HL-60 (cell line): Measurements from ENCODE around the gene AFF4.

Experiments used
- DNase-seq, 2 experiments: peaks; one replicate each; pipeline ENCODE4 v3.0.0-alpha.2; 2010 to 2020; ENCODE audit warnings: low read depth in 1 of 2, low spot score in 1 of 2
- H3K27ac ChIP-seq: fragments of 250-450 bp; sonication (Bioruptor Pico); replicated peaks from 2 replicates; pipeline ENCODE4 v1.5.1; 2020; ENCODE audit warnings: mild to moderate bottlenecking, moderate library complexity
- H3K27me3 ChIP-seq: fragments of 250-450 bp; sonication (Bioruptor Pico); 2 replicates; pipeline ENCODE4 v1.5.1; 2021; ENCODE audit warnings: mild to moderate bottlenecking, moderate library complexity; ENCODE audit not compliant: insufficient read depth, poor library complexity, severe bottlenecking
- H3K4me3 ChIP-seq: replicated peaks from 2 replicates; pipeline ENCODE4 v1.5.1; 2011; ENCODE audit warnings: mild to moderate bottlenecking, control low read depth, low read length; ENCODE audit not compliant: insufficient read depth
- GABPA ChIP-seq: IDR thresholded peaks from 2 replicates; pipeline ENCODE4 v1.6.1; 2012; ENCODE audit warnings: low read depth
- POLR2AphosphoS5 ChIP-seq: IDR thresholded peaks from 2 replicates; pipeline ENCODE4 v1.6.1; 2012; ENCODE audit warnings: low read depth
- SPI1 ChIP-seq: IDR thresholded peaks from 2 replicates; pipeline ENCODE4 v1.6.1; 2012; ENCODE audit warnings: low read depth, mild to moderate bottlenecking, borderline replicate concordance
- TF ChIP-seq, protein P1 (sequence below): IDR thresholded peaks from one replicate; pipeline ENCODE4 v1.5.1; 2011; ENCODE audit warnings: low read length, control low read depth, inconsistent platforms; ENCODE audit not compliant: insufficient read depth
- TF ChIP-seq, protein P2 (sequence below): IDR thresholded peaks from 2 replicates; pipeline ENCODE4 v1.6.1; 2012; ENCODE audit warnings: low read depth; ENCODE audit not compliant: insufficient replicate concordance

The AFF4 gene

DNA sequence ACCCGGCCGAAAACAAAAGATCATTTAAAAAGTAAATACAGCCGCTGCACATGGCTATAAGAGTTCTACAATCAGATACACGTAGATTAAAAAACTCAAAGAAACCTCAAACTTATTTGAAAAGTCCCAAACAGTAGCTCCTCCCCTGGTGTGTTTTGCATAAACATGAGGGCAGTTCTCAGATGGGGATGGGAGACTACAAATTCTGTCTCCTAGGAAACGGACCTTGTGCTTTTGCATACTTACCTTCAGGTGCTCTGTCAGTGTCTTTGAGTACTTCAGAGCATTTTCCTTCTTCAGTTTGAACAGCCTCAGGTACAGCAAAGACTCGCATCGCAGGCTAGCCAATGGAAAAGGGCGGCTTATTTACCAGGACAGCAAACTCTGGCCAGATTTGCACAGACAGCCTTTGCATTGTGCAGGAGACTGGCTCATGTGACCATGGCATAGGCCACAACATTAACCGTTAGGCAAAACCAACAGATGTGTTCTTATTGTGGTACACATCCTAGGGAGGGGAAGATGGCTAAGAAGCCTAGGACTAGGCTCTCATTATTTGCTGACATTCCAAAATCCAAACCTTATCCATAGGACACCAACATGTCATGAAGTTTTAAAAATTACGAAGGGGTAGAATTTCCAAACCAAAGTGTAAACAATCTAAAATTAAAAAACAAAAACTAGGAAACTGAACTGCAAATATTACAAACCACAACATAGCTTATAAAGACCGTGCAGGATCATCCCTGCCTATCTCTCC lies 77.2 kb downstream of the AFF4 start:
- DNase-seq = no peak
- Histone ChIP-seq H3K27me3 (no peaks in the 10 kb centered on the region), H3K27ac (no peak overlapping the region), H3K4me3 (no peak overlapping the region)
- TF ChIP-seq, protein P1, sequence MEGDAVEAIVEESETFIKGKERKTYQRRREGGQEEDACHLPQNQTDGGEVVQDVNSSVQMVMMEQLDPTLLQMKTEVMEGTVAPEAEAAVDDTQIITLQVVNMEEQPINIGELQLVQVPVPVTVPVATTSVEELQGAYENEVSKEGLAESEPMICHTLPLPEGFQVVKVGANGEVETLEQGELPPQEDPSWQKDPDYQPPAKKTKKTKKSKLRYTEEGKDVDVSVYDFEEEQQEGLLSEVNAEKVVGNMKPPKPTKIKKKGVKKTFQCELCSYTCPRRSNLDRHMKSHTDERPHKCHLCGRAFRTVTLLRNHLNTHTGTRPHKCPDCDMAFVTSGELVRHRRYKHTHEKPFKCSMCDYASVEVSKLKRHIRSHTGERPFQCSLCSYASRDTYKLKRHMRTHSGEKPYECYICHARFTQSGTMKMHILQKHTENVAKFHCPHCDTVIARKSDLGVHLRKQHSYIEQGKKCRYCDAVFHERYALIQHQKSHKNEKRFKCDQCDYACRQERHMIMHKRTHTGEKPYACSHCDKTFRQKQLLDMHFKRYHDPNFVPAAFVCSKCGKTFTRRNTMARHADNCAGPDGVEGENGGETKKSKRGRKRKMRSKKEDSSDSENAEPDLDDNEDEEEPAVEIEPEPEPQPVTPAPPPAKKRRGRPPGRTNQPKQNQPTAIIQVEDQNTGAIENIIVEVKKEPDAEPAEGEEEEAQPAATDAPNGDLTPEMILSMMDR = no peak
- TF ChIP-seq, protein P2, sequence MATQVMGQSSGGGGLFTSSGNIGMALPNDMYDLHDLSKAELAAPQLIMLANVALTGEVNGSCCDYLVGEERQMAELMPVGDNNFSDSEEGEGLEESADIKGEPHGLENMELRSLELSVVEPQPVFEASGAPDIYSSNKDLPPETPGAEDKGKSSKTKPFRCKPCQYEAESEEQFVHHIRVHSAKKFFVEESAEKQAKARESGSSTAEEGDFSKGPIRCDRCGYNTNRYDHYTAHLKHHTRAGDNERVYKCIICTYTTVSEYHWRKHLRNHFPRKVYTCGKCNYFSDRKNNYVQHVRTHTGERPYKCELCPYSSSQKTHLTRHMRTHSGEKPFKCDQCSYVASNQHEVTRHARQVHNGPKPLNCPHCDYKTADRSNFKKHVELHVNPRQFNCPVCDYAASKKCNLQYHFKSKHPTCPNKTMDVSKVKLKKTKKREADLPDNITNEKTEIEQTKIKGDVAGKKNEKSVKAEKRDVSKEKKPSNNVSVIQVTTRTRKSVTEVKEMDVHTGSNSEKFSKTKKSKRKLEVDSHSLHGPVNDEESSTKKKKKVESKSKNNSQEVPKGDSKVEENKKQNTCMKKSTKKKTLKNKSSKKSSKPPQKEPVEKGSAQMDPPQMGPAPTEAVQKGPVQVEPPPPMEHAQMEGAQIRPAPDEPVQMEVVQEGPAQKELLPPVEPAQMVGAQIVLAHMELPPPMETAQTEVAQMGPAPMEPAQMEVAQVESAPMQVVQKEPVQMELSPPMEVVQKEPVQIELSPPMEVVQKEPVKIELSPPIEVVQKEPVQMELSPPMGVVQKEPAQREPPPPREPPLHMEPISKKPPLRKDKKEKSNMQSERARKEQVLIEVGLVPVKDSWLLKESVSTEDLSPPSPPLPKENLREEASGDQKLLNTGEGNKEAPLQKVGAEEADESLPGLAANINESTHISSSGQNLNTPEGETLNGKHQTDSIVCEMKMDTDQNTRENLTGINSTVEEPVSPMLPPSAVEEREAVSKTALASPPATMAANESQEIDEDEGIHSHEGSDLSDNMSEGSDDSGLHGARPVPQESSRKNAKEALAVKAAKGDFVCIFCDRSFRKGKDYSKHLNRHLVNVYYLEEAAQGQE = no peak

DNA sequence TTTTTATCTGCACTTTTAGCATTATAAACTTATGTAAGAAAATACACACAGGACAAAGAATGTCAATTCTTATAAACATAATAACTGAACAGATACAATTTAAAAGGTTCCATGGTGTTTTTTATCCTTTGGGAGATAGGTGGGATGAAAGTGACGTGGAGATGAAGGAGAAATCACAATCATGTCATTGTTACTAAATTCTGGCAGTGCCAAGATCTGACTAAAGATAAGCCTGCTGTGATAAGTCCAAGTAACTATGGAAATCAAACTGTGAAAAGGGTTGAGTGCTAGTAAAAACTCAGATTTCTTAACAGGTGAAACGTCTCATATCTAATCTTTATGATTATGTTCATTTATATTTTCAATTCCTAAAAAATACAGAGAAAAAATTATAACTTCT lies 78.9 kb downstream of the AFF4 start:
- no peak overlapping the region for H3K27ac ChIP-seq
- H3K27me3 ChIP-seq = no peaks in the 10 kb centered on the region
- TF ChIP-seq GABPA (no peak), SPI1 (no peak), POLR2AphosphoS5 (no peak)
- TF ChIP-seq, protein P2 = no peak
- TF ChIP-seq, protein P1 = no peak
- DNase-seq = no peak
- H3K4me3 ChIP-seq = no peak overlapping the region

DNA sequence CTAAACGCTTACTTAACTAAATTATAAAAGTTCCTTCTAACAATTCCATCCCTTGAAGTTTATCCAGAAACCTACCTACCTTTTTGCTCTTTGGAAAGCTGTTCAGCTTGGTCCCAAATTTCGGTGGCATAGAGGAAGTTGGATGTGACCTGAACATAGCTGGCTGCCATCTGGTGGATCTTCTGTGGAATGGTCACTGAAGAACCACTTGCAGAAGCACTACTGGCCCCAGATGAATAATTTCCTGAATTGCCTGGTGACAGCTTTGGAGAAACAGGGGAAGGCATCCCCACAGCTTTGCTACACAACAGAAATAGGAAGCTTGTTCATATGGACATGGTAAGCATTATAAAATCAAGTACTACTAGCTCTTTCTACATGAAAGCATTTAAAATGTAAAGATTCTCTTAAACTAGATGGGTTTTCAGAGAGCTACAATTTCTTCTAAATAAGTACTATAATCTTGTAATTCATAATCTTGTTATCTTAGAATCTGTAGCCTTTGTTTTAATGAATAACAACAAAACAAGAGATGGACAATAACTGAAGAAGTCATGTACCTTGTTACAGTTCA lies 80.1 kb downstream of the AFF4 start:
- H3K27ac ChIP-seq = no peak overlapping the region
- TF ChIP-seq GABPA (no peak), POLR2AphosphoS5 (no peak), SPI1 (no peak)
- TF ChIP-seq, protein P2 = no peak
- TF ChIP-seq, protein P1 = peak; percentile 34
- DNase-seq = peak; percentile 34 to 52

More for the DNA sequence above, 80.1 kb downstream of the AFF4 start:
- Histone ChIP-seq H3K4me3 (no peak overlapping the region), H3K27me3 (no peaks in the 10 kb centered on the region)
